Limb (tissue), 2 donors: ENCODE measurements around the gene APLP1.
"Not testable (repeated sequence)": the region's sequence is repeated elsewhere in the genome, so short reads cannot be mapped to it uniquely, and the experiment has no call there.

Source experiments
- DNase-seq, 2 donors: peaks; one replicate each; pipeline ENCODE4 v3.0.0-alpha.2; 2016; ENCODE audit errors: extremely low spot score in 2 of 2

The APLP1 gene

GRCh38 chr19:35852029-35852780 lies 16.2 kb upstream of the APLP1 start, which contains the start of gene NPHS1:
Gene NPHS1 (minus strand): TSS chr19:35852504. CDS start chr19:35851837, 667 bp downstream.
- DNase-seq: no peak

GRCh38 chr19:35853038-35853756 lies 15.2 kb upstream of the APLP1 start:
- DNase-seq: no peak

- DNase-seq: peak in 1 of 2 donors; percentile 78
Measured at GRCh38 chr19:35856546-35857149, 11.7 kb upstream of the APLP1 start, which contains the start of gene KIRREL2. Gene KIRREL2 (plus strand): TSS chr19:35856911. CDS start chr19:35857120, 209 bp downstream.

- DNase-seq: no peak
Measured at GRCh38 chr19:35858311-35858710, 10.1 kb upstream of the APLP1 start.

- no peak for DNase-seq
Measured at GRCh38 chr19:35859414-35859813, 9.0 kb upstream of the APLP1 start.

GRCh38 chr19:35860436-35860817 lies 7.9 kb upstream of the APLP1 start:
- no peak for DNase-seq

GRCh38 chr19:35860818-35861639 lies 7.3 kb upstream of the APLP1 start:
- DNase-seq: no peak

GRCh38 chr19:35861640-35862160 lies 6.7 kb upstream of the APLP1 start:
- no peak for DNase-seq

GRCh38 chr19:35862528-35862927 lies 5.8 kb upstream of the APLP1 start:
- DNase-seq: no peak

GRCh38 chr19:35863018-35863417 lies 5.4 kb upstream of the APLP1 start:
- no peak for DNase-seq

- no peak for DNase-seq
Measured at GRCh38 chr19:35868823-35869326, 501 bp downstream of the APLP1 start.

- peak in 1 of 2 donors; percentile 90 for DNase-seq
Measured at GRCh38 chr19:35869327-35870123, 1.2 kb downstream of the APLP1 start.

- not testable (repeated sequence) for DNase-seq
Measured at GRCh38 chr19:35870124-35870736, 1.9 kb downstream of the APLP1 start.

- DNase-seq: no peak
Measured at GRCh38 chr19:35870798-35871197, 2.4 kb downstream of the APLP1 start.

- DNase-seq: no peak
Measured at GRCh38 chr19:35871611-35872010, 3.2 kb downstream of the APLP1 start.

- no peak for DNase-seq
Measured at GRCh38 chr19:35872180-35872579, 3.8 kb downstream of the APLP1 start.

GRCh38 chr19:35874392-35874930 lies 6.1 kb downstream of the APLP1 start:
- DNase-seq: no peak

- DNase-seq: no peak
Measured at GRCh38 chr19:35879068-35879467, 10.7 kb downstream of the APLP1 start.

- peak; percentile 86 to 90 for DNase-seq
Measured at GRCh38 chr19:35879770-35880317, 11.5 kb downstream of the APLP1 start.
